GM18502 (cell line): Measurements from ENCODE around the gene CDKAL1.
"Not testable (repeated sequence)": the region's sequence is repeated elsewhere in the genome, so short reads cannot be mapped to it uniquely, and the experiment has no call there.

Experiments used
- ATAC-seq: cut with Tn5 transposase; IDR thresholded peaks from one replicate; pipeline ENCODE4 v1.9.1; 2021; ENCODE audit warnings: mild to moderate bottlenecking; ENCODE audit not compliant: unreplicated experiment, poor library complexity

Gene CDKAL1

GRCh38 chr6:20702366-20702765 is 168.1 kb downstream of the CDKAL1 start:
- no peak for ATAC-seq

GRCh38 chr6:20703049-20703448 is 168.8 kb downstream of the CDKAL1 start:
- ATAC-seq, result no peak

- no peak for ATAC-seq
Observed at GRCh38 chr6:20704325-20705025, 170.2 kb downstream of the CDKAL1 start.

- no peak for ATAC-seq
Observed at GRCh38 chr6:20705741-20706140, 171.5 kb downstream of the CDKAL1 start.

- ATAC-seq, result no peak
Observed at GRCh38 chr6:20706238-20706938, 172.1 kb downstream of the CDKAL1 start.

GRCh38 chr6:20706939-20707485 is 172.8 kb downstream of the CDKAL1 start:
- ATAC-seq, result no peak

- ATAC-seq, result no peak
Observed at GRCh38 chr6:20707870-20708269, 173.6 kb downstream of the CDKAL1 start.

- ATAC-seq, result peak; percentile 75
Observed at GRCh38 chr6:20708367-20709124, 174.3 kb downstream of the CDKAL1 start.

GRCh38 chr6:20709451-20709850 is 175.2 kb downstream of the CDKAL1 start:
- ATAC-seq, result no peak

- no peak for ATAC-seq
Observed at GRCh38 chr6:20710341-20710740, 176.1 kb downstream of the CDKAL1 start.

- no peak for ATAC-seq
Observed at GRCh38 chr6:20711518-20711917, 177.3 kb downstream of the CDKAL1 start.

GRCh38 chr6:20712011-20712410 is 177.8 kb downstream of the CDKAL1 start:
- ATAC-seq, result no peak

GRCh38 chr6:20715135-20715806 is 181.0 kb downstream of the CDKAL1 start:
- ATAC-seq, result no peak

- peak; percentile 77 for ATAC-seq
Observed at GRCh38 chr6:20716865-20717264, 182.6 kb downstream of the CDKAL1 start.

- ATAC-seq, result no peak
Observed at GRCh38 chr6:20717743-20718142, 183.5 kb downstream of the CDKAL1 start.

GRCh38 chr6:20718705-20719653 is 184.7 kb downstream of the CDKAL1 start:
- ATAC-seq, result no peak

- no peak for ATAC-seq
Observed at GRCh38 chr6:20719980-20720379, 185.7 kb downstream of the CDKAL1 start.

GRCh38 chr6:20721121-20721520 is 186.9 kb downstream of the CDKAL1 start:
- ATAC-seq, result not testable (repeated sequence)

GRCh38 chr6:20722455-20722854 is 188.2 kb downstream of the CDKAL1 start:
- peak; percentile 64 for ATAC-seq
